NCI-H1105 (cell line): ENCODE data around the gene TMEM132D.

ENCODE experiments used
- DNase-seq: peaks from one replicate; lab custom pipeline; 2025; lab: John Stamatoyannopoulos, UW

The TMEM132D gene

GRCh38 chr12:129534966-129535750 is 368.7 kb downstream of the TMEM132D start:
- no peak for DNase-seq

- no peak for DNase-seq
These were observed 370.9 kb downstream of the TMEM132D start for GRCh38 chr12:129532707-129533499.

GRCh38 chr12:129532082-129532481 is 371.7 kb downstream of the TMEM132D start:
- DNase-seq, result no peak

GRCh38 chr12:129530984-129531383 is 372.8 kb downstream of the TMEM132D start:
- no peak for DNase-seq

- no peak for DNase-seq
These were observed 373.3 kb downstream of the TMEM132D start for GRCh38 chr12:129530517-129530916.

- no peak for DNase-seq
These were observed 376.3 kb downstream of the TMEM132D start for GRCh38 chr12:129527506-129527905.

- no peak for DNase-seq
These were observed 380.2 kb downstream of the TMEM132D start for GRCh38 chr12:129523621-129524020.

GRCh38 chr12:129520739-129521138 is 383.1 kb downstream of the TMEM132D start:
- DNase-seq, result no peak

- DNase-seq, result no peak
These were observed 400.0 kb downstream of the TMEM132D start for GRCh38 chr12:129503802-129504201.

GRCh38 chr12:129496226-129496625 is 407.6 kb downstream of the TMEM132D start:
- DNase-seq, result no peak

- DNase-seq, result no peak
These were observed 409.1 kb downstream of the TMEM132D start for GRCh38 chr12:129494766-129495165.

GRCh38 chr12:129494260-129494659 is 409.6 kb downstream of the TMEM132D start:
- DNase-seq, result no peak

- no peak for DNase-seq
These were observed 414.6 kb downstream of the TMEM132D start for GRCh38 chr12:129489100-129489676.

GRCh38 chr12:129486931-129487330 is 416.9 kb downstream of the TMEM132D start:
- no peak for DNase-seq

- no peak for DNase-seq
These were observed 420.5 kb downstream of the TMEM132D start for GRCh38 chr12:129483111-129483893.

GRCh38 chr12:129481921-129482320 is 421.9 kb downstream of the TMEM132D start:
- DNase-seq, result no peak

- DNase-seq, result no peak
These were observed 433.6 kb downstream of the TMEM132D start for GRCh38 chr12:129470196-129470595.

- DNase-seq, result no peak
These were observed 436.1 kb downstream of the TMEM132D start for GRCh38 chr12:129467726-129468125.

GRCh38 chr12:129467289-129467688 is 436.5 kb downstream of the TMEM132D start:
- no peak for DNase-seq

- DNase-seq, result no peak
These were observed 437.3 kb downstream of the TMEM132D start for GRCh38 chr12:129466499-129466898.

- no peak for DNase-seq
These were observed 443.9 kb downstream of the TMEM132D start for GRCh38 chr12:129459886-129460285.

GRCh38 chr12:129446696-129447095 is 457.1 kb downstream of the TMEM132D start:
- DNase-seq, result no peak
